ENCODE results near the gene ARSB.

Gene ARSB

DNA sequence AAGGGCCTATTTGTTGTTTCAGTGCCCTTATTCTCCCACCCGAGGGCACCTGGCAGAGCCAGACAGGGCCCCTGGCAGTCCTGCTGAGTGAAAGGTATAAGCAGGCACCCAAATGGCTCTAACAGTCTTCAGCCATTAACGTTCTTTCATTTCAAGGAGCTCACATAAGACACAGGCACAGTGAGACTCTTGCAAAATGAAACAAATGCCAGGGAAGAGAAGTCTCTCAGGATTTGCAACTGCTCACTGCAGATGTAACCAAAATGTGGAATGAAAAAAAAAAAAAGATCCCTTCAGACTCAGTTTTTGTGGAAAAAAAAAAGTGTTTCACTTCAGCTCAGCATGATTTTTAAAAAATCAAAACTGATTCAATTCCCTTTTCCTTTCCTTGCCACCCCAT is 181.2 kb downstream of the ARSB start:
- no peaks in the 10 kb centered on the region for H3K27me3 ChIP-seq (ENCODE audit: insufficient read depth, low read depth, severe bottlenecking)
- H3K4me3 ChIP-seq (ENCODE audit: low read depth, low read length), result no peak overlapping the region
- no peak overlapping the region for H3K27ac ChIP-seq
- no peaks in the 10 kb centered on the region for H3K9me3 ChIP-seq (ENCODE audit: severe bottlenecking)
- no peaks in the 10 kb centered on the region for H3K36me3 ChIP-seq
- TF ChIP-seq CTCF (IDR thresholded peaks at IDR 0.05; ENCODE audit: low read depth, low read length), result no peak
- DNase-seq, result no peak

GRCh38 chr5:78803353-78803752 is 181.8 kb downstream of the ARSB start:
- Histone ChIP-seq H3K27me3 (ENCODE audit: insufficient read depth, low read depth, severe bottlenecking) (no peaks in the 10 kb centered on the region), H3K4me3 (ENCODE audit: low read depth, low read length) (no peak overlapping the region), H3K27ac (no peak overlapping the region), H3K9me3 (ENCODE audit: severe bottlenecking) (no peaks in the 10 kb centered on the region), H3K36me3 (no peaks in the 10 kb centered on the region)
- no peak for DNase-seq
- TF ChIP-seq CTCF (IDR thresholded peaks at IDR 0.05; ENCODE audit: low read depth, low read length), result no peak

- H3K4me3 ChIP-seq (ENCODE audit: low read depth, low read length), result no peak overlapping the region
- H3K36me3 ChIP-seq, result no peaks in the 10 kb centered on the region
- TF ChIP-seq CTCF (IDR thresholded peaks at IDR 0.05; ENCODE audit: low read depth, low read length), result no peak
- H3K27ac ChIP-seq, result no peak overlapping the region
- no peaks in the 10 kb centered on the region for H3K27me3 ChIP-seq (ENCODE audit: insufficient read depth, low read depth, severe bottlenecking)
- no peaks in the 10 kb centered on the region for H3K9me3 ChIP-seq (ENCODE audit: severe bottlenecking)
- DNase-seq, result no peak
These were observed 183.7 kb downstream of the ARSB start for GRCh38 chr5:78801413-78801812.

DNA sequence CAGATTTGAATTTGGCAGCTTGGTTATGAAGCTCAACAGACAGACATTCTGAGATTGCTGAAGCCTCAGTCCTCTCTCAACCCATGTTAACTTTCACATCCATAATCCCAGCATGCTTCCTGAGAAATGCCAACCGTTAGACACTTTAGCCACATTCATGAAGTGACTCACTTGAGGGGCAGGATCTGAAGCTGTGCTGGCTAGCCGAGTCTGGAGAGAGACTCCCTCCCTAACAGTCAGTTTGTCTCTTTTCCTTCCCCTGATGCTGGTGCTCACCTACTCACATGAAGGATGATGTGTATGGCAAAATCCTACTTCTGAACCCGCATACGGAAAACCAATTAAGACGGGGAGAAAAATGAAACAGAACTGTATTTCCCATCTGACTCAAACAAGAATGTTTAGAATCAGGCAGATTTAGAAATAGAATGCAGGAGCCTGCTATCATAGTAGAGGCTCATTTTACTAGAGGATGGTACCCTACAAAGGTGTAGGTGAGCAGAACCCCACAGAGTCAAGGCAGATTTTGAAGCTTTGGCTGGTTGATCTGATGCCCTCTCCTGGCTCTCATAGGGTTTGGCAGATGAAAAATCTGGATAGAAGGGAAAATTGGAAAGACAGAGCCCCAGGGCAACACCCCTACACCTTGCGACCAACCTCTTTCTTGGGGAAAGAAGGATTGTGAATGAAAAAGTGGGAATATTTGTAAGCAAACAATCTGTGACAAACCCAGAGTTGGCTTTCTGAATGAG is 185.7 kb downstream of the ARSB start:
- H3K27ac ChIP-seq, result no peak overlapping the region

GRCh38 chr5:78798673-78799029 is 186.5 kb downstream of the ARSB start:
- TF ChIP-seq CTCF (IDR thresholded peaks at IDR 0.05; ENCODE audit: low read depth, low read length), result no peak
- DNase-seq, result no peak
- Histone ChIP-seq H3K36me3 (no peaks in the 10 kb centered on the region), H3K4me3 (ENCODE audit: low read depth, low read length) (no peak overlapping the region), H3K27me3 (ENCODE audit: insufficient read depth, low read depth, severe bottlenecking) (no peaks in the 10 kb centered on the region), H3K9me3 (ENCODE audit: severe bottlenecking) (no peaks in the 10 kb centered on the region), H3K27ac (no peak overlapping the region)

More for the DNA sequence above, 185.7 kb downstream of the ARSB start:
- 0 out of 2 replicates have a peak, but pooled peaks have one; percentile 17 for TF ChIP-seq CTCF (IDR thresholded peaks at IDR 0.05; ENCODE audit: low read depth, low read length)
- Histone ChIP-seq H3K9me3 (ENCODE audit: severe bottlenecking) (no peaks in the 10 kb centered on the region), H3K27me3 (ENCODE audit: insufficient read depth, low read depth, severe bottlenecking) (no peaks in the 10 kb centered on the region), H3K4me3 (ENCODE audit: low read depth, low read length) (no peak overlapping the region), H3K36me3 (no peaks in the 10 kb centered on the region)
- DNase-seq, result no peak

Measured in WERI-Rb-1 (cell line).